NCI-H2196 (cell line): ENCODE data around the gene UMOD.

ENCODE experiments used
- DNase-seq: peaks from one replicate; lab custom pipeline; 2025; ENCODE audit not compliant: unreplicated experiment; lab: John Stamatoyannopoulos, UW

Gene UMOD

GRCh38 chr16:20302389-20302788 lies 50.1 kb downstream of the UMOD start:
- no peak for DNase-seq

GRCh38 chr16:20301840-20302239 lies 50.7 kb downstream of the UMOD start:
- DNase-seq = no peak

GRCh38 chr16:20300312-20301097 lies 52.0 kb downstream of the UMOD start:
- DNase-seq = peak; percentile 82

GRCh38 chr16:20298452-20298851 lies 54.1 kb downstream of the UMOD start:
- DNase-seq = no peak

DNA sequence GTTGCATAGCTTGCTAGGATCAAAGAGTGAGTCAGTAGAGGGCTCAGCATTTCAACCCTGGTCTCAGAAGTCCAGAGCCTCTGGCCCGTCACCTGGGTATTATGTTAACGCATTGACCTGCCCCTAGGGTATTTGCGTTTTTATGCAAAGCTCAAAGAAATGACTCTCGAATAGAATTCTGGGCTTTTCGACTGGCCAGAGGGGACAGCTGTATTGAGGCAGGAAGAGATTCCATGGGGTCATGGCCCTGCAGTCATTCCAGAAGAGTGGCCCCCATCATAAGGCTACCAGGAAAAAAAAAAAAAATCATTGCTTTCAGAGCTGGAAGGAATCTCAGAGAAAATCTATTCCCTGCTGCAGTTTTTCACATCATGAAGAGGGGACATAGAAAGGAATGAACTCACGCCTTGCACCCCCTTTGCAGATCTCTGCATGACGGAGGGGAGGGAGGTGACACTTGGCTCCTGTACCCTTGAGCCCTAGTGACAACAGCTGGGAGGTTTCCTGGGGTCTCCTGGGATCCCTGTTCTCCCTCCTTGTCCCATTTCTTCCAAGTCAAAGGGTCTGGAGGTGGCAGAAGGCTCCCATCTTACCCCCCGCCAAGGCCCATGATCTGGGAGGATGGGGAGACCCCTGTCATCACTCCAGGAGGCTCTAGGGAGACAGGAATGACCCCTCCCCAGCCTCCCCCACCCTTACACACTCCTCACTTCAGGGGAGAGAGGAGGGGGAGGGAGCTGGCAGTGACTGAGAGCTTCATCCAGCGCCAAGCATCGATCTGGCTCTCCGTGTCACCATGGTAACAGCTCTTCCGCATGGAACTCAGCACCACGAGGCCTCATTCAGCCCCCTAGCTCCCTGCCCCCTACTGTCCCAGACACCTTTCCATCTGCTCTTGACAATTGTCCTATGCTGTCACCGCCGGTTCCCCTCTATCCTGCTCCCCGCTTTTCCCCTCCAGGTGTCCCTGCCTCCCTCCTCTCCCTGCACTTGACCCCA lies 61.0 kb downstream of the UMOD start:
- DNase-seq = no peak

DNA sequence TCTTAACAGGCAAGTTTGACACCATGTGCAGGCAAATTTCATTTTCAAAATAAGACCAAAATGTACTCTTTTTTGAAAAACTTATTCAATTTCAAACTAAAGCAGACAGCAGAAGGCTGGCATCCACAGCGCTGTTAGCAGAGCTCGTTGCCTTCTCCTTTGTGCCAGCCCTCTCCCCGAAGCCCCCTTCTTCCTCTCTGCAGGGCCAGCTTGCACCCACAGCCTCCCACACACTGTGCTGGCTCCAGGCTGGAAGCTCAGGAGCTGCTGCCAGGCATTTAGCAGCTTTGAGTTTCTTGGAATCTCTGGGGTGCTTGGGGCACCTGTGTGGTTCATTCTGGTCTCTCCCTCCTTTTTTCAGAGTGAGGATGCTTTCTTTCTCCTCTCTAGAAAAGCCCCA lies 62.9 kb downstream of the UMOD start:
- no peak for DNase-seq

DNA sequence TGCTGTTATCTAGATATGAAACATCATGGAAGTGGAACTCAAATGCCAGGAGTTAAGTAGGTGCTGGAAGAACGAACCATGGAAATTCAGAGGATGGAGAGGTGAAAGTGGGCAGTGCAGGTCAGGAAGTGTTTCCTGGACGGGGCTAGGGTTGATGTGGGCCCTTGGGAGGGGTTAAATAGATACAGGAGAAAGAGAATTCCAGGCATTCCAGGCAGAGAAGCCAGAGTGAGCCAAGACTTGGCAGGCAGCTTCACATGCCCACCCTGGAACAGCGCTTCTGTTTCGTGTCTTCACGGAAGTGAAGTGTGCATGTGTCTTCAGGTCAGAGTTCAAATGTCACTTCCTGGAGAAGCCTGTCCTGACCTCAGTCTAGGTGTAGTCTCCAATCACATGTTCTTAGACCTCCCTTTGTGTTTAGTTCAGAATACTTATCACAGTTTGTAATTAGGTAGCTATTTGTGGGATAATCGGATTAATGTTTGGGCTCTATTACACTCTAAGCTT lies 66.5 kb downstream of the UMOD start:
- DNase-seq = no peak
